CD4-positive, alpha-beta T cell treated with Interleukin-6 at 100 ng/mL for 8 hours (primary cell): Measurements from ENCODE around the gene COL4A2.

ENCODE experiments used
- DNase-seq: peaks from one replicate; pipeline ENCODE4 v3.0.0-alpha.2; 2020; ENCODE audit warnings: mixed read lengths, low spot score

COL4A2 gene

GRCh38 chr13:110533771-110534670 is 226.9 kb downstream of the COL4A2 start:
- no peak for DNase-seq

GRCh38 chr13:110535526-110535925 is 228.4 kb downstream of the COL4A2 start:
- DNase-seq = no peak

GRCh38 chr13:110536006-110536693 is 229.1 kb downstream of the COL4A2 start:
- no peak for DNase-seq

GRCh38 chr13:110538632-110539031 is 231.5 kb downstream of the COL4A2 start:
- DNase-seq = no peak

- no peak for DNase-seq
Measured at GRCh38 chr13:110539894-110540293, 232.8 kb downstream of the COL4A2 start.

GRCh38 chr13:110540871-110541525 is 233.9 kb downstream of the COL4A2 start:
- no peak for DNase-seq

GRCh38 chr13:110541526-110541920 is 234.4 kb downstream of the COL4A2 start:
- DNase-seq = no peak

GRCh38 chr13:110542169-110542796 is 235.2 kb downstream of the COL4A2 start:
- no peak for DNase-seq

GRCh38 chr13:110546378-110546777 is 239.3 kb downstream of the COL4A2 start:
- no peak for DNase-seq

- no peak for DNase-seq
Measured at GRCh38 chr13:110546926-110547325, 239.8 kb downstream of the COL4A2 start.

GRCh38 chr13:110548891-110549794 is 242.1 kb downstream of the COL4A2 start:
- DNase-seq = no peak

GRCh38 chr13:110549795-110550160 is 242.7 kb downstream of the COL4A2 start:
- no peak for DNase-seq

- DNase-seq = no peak
Measured at GRCh38 chr13:110551284-110551683, 244.2 kb downstream of the COL4A2 start.

- no peak for DNase-seq
Measured at GRCh38 chr13:110552767-110553166, 245.7 kb downstream of the COL4A2 start.

- no peak for DNase-seq
Measured at GRCh38 chr13:110553417-110553816, 246.3 kb downstream of the COL4A2 start.

GRCh38 chr13:110554227-110554836 is 247.2 kb downstream of the COL4A2 start:
- no peak for DNase-seq

GRCh38 chr13:110554946-110555345 is 247.9 kb downstream of the COL4A2 start:
- DNase-seq = no peak

- no peak for DNase-seq
Measured at GRCh38 chr13:110555601-110556223, 248.6 kb downstream of the COL4A2 start.

- no peak for DNase-seq
Measured at GRCh38 chr13:110556224-110556606, 249.1 kb downstream of the COL4A2 start.

- DNase-seq = no peak
Measured at GRCh38 chr13:110557082-110557481, 250.0 kb downstream of the COL4A2 start.
